WTC11 (cell line): ENCODE results near the gene B3GNT7. TPM values are rescaled to one million over a fixed set of nuclear protein-coding genes. Genes with fewer than 3 reads are reported as not detected.

ENCODE experiments used
- AFF4 ChIP-seq: sonication (generic); formaldehyde crosslinking; IDR thresholded peaks from 2 replicates; pipeline ENCODE4 v1.8.1; 2023; ENCODE audit warnings: mild to moderate bottlenecking, missing genetic modification reagents, borderline replicate concordance
- AR ChIP-seq: fragments of 250-450 bp; sonication (Bioruptor Pico); IDR thresholded peaks from 2 replicates; pipeline ENCODE4 v1.9.0; 2021; ENCODE audit warnings: mild to moderate bottlenecking
- ATF1 ChIP-seq: sonication (generic); formaldehyde crosslinking; IDR thresholded peaks from 2 replicates; pipeline ENCODE4 v1.8.1; 2023; ENCODE audit warnings: mild to moderate bottlenecking, moderate library complexity, missing genetic modification reagents
- CBFB ChIP-seq: sonication (generic); formaldehyde crosslinking; IDR thresholded peaks from 2 replicates; pipeline ENCODE4 v1.8.1; 2022; ENCODE audit warnings: mild to moderate bottlenecking, low read depth, missing genetic modification reagents
- CDX4 ChIP-seq: fragments of 250-450 bp; sonication (Bioruptor Pico); IDR thresholded peaks from 2 replicates; pipeline ENCODE4 v1.9.0; 2021; ENCODE audit warnings: moderate library complexity, mild to moderate bottlenecking, inconsistent platforms, borderline replicate concordance
- CREM ChIP-seq: sonication (generic); formaldehyde crosslinking; IDR thresholded peaks from 2 replicates; pipeline ENCODE4 v1.8.1; 2022; ENCODE audit warnings: mild to moderate bottlenecking, missing genetic modification reagents, moderate library complexity
- ELF4 ChIP-seq: sonication (generic); formaldehyde crosslinking; IDR thresholded peaks from 2 replicates; pipeline ENCODE4 v1.8.1; 2022; ENCODE audit warnings: low read depth, mild to moderate bottlenecking, moderate library complexity, missing genetic modification reagents
- ERG ChIP-seq: fragments of 250-450 bp; sonication (Bioruptor Pico); IDR thresholded peaks from 2 replicates; pipeline ENCODE4 v1.8.0; 2021; ENCODE audit warnings: mild to moderate bottlenecking
- FOXJ3 ChIP-seq: sonication (generic); formaldehyde crosslinking; IDR thresholded peaks from 2 replicates; pipeline ENCODE4 v1.9.0; 2021; ENCODE audit warnings: missing genetic modification reagents, mild to moderate bottlenecking, borderline replicate concordance
- FOXK1 ChIP-seq: sonication (generic); formaldehyde crosslinking; IDR thresholded peaks from 2 replicates; pipeline ENCODE4 v1.8.0; 2022; ENCODE audit warnings: mild to moderate bottlenecking, moderate library complexity, missing genetic modification reagents
- FOXP1 ChIP-seq: sonication (generic); formaldehyde crosslinking; IDR thresholded peaks from 2 replicates; pipeline ENCODE4 v1.8.0; 2022; ENCODE audit warnings: missing genetic modification reagents, mild to moderate bottlenecking, moderate library complexity, borderline replicate concordance
- FOXP4 ChIP-seq: sonication (generic); formaldehyde crosslinking; IDR thresholded peaks from 2 replicates; pipeline ENCODE4 v1.8.0; 2022; ENCODE audit warnings: mild to moderate bottlenecking, missing genetic modification reagents
- NFE2L1 ChIP-seq: sonication (generic); formaldehyde crosslinking; IDR thresholded peaks from 2 replicates; pipeline ENCODE4 v1.8.1; 2023; ENCODE audit warnings: missing genetic modification reagents
- TEAD1 ChIP-seq: sonication (generic); formaldehyde crosslinking; IDR thresholded peaks from 2 replicates; pipeline ENCODE4 v1.8.0; 2022; ENCODE audit warnings: mild to moderate bottlenecking, missing genetic modification reagents
- USF2 ChIP-seq: sonication (generic); formaldehyde crosslinking; IDR thresholded peaks from 2 replicates; pipeline ENCODE4 v1.8.1; 2023; ENCODE audit warnings: mild to moderate bottlenecking, missing genetic modification reagents, moderate library complexity
- ZNF138 ChIP-seq: sonication (generic); formaldehyde crosslinking; conservative IDR thresholded peaks from 2 replicates; pipeline ENCODE4 v1.8.1; 2022; ENCODE audit warnings: mild to moderate bottlenecking, moderate library complexity, missing genetic modification reagents
- ZNF416 ChIP-seq: fragments of 250-450 bp; sonication (Bioruptor Pico); IDR thresholded peaks from 2 replicates; pipeline ENCODE4 v1.9.0; 2021; ENCODE audit warnings: mild to moderate bottlenecking, inconsistent platforms
- total RNA-seq: library from RNA; stranded (reverse); gene quantifications from 3 replicates; pipeline ENCODE4 v1.2.3, GENCODE V29; 2021
- TF ChIP-seq, protein P1 (sequence below): sonication (generic); formaldehyde crosslinking; IDR thresholded peaks from 2 replicates; pipeline ENCODE4 v1.8.1; 2023; ENCODE audit warnings: mild to moderate bottlenecking, moderate library complexity, missing genetic modification reagents
- TF ChIP-seq, protein P2 (sequence below): sonication (generic); formaldehyde crosslinking; IDR thresholded peaks from 2 replicates; pipeline ENCODE4 v1.8.1; 2022; ENCODE audit warnings: mild to moderate bottlenecking, moderate library complexity, missing genetic modification reagents
- TF ChIP-seq, protein P3 (sequence below): sonication (generic); formaldehyde crosslinking; IDR thresholded peaks from 2 replicates; pipeline ENCODE4 v1.8.1; 2023; ENCODE audit warnings: mild to moderate bottlenecking, missing genetic modification reagents, moderate library complexity
- TF ChIP-seq, protein P4 (sequence below): sonication (generic); formaldehyde crosslinking; IDR thresholded peaks from 2 replicates; pipeline ENCODE4 v1.8.1; 2023; ENCODE audit warnings: mild to moderate bottlenecking, missing genetic modification reagents

Gene B3GNT7
- total RNA-seq, 1 experiment from 2014 or later = 151 TPM

DNA sequence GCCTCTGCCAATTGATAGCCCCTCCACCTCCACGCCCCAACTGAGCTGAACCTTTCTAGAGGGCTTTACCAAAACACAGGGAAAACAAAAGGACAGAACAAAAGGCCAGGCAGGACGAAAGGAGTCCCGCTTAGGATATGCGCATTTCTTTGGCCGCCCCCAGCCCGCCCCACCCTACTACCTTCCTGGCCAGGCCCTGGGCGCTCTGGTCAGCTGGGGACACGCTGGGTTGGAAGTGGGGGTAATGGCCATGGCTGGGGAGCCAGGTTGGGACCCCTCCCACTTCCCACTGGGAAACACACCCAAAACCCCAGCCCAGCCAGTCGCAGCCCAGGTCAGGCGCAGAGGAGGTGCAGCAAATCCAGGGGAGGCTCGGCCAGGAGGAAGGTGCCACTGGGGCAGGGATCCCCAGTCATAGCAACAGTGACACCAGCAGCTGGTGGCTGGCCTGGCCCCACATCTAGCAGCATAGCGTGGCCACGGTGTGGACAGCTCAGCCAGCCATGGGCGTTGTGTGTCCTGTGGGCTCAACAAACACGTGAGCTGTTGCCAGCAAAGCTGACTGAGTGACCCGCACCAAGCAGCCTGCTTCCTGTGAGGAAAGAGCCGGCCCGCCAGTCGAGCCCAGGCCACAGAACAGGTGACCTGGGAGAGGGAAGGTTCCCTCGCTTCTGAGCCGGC, 24.6 kb upstream of the B3GNT7 start (continued):
- TF ChIP-seq, protein P1, sequence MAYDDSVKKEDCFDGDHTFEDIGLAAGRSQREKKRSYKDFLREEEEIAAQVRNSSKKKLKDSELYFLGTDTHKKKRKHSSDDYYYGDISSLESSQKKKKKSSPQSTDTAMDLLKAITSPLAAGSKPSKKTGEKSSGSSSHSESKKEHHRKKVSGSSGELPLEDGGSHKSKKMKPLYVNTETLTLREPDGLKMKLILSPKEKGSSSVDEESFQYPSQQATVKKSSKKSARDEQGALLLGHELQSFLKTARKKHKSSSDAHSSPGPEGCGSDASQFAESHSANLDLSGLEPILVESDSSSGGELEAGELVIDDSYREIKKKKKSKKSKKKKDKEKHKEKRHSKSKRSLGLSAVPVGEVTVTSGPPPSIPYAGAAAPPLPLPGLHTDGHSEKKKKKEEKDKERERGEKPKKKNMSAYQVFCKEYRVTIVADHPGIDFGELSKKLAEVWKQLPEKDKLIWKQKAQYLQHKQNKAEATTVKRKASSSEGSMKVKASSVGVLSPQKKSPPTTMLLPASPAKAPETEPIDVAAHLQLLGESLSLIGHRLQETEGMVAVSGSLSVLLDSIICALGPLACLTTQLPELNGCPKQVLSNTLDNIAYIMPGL = no peak
- TF ChIP-seq FOXP4 (CRISPR knock-in tag) (no peak), ZNF138 (0 out of 2 replicates have a peak, but pooled peaks have one; percentile 22), USF2 (peak; percentile 59), NFE2L1 (no peak), FOXP1 (CRISPR knock-in tag) (no peak; the same call in 1 of the 2 replicates), CDX4 (CRISPR knock-in tag) (no peak), FOXK1 (CRISPR knock-in tag) (peak; percentile 65; the same call in 1 of the 2 replicates), AFF4 (CRISPR knock-in tag) (no peak), ZNF416 (CRISPR knock-in tag) (no peak), ATF1 (no peak), ERG (CRISPR knock-in tag) (no peak), CREM (CRISPR knock-in tag) (0 out of 2 replicates have a peak, but pooled peaks have one; percentile 34), FOXJ3 (CRISPR knock-in tag) (no peak), AR (CRISPR knock-in tag) (no peak), TEAD1 (CRISPR knock-in tag) (peak; percentile 16; the same call in 1 of the 2 replicates), CBFB (CRISPR knock-in tag) (no peak), ELF4 (CRISPR knock-in tag) (no peak)
- TF ChIP-seq, protein P2, sequence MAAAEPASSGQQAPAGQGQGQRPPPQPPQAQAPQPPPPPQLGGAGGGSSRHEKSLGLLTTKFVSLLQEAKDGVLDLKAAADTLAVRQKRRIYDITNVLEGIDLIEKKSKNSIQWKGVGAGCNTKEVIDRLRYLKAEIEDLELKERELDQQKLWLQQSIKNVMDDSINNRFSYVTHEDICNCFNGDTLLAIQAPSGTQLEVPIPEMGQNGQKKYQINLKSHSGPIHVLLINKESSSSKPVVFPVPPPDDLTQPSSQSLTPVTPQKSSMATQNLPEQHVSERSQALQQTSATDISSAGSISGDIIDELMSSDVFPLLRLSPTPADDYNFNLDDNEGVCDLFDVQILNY = 0 out of 2 replicates have a peak, but pooled peaks have one; percentile 62
- TF ChIP-seq, protein P3, sequence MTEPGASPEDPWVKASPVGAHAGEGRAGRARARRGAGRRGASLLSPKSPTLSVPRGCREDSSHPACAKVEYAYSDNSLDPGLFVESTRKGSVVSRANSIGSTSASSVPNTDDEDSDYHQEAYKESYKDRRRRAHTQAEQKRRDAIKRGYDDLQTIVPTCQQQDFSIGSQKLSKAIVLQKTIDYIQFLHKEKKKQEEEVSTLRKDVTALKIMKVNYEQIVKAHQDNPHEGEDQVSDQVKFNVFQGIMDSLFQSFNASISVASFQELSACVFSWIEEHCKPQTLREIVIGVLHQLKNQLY (CRISPR knock-in tag) = no peak
- TF ChIP-seq, protein P4, sequence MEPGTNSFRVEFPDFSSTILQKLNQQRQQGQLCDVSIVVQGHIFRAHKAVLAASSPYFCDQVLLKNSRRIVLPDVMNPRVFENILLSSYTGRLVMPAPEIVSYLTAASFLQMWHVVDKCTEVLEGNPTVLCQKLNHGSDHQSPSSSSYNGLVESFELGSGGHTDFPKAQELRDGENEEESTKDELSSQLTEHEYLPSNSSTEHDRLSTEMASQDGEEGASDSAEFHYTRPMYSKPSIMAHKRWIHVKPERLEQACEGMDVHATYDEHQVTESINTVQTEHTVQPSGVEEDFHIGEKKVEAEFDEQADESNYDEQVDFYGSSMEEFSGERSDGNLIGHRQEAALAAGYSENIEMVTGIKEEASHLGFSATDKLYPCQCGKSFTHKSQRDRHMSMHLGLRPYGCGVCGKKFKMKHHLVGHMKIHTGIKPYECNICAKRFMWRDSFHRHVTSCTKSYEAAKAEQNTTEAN (CRISPR knock-in tag) = 0 out of 2 replicates have a peak, but pooled peaks have one; percentile 10
